AG09309 (cell line): Measurements from ENCODE around the gene KITLG.
A peak's percentile ranks its signal among the peaks of the same experiment; 100 is the strongest.

Source experiments
- DNase-seq: peaks from one replicate; pipeline ENCODE4 v3.0.0-alpha.2; 2010; ENCODE audit warnings: low read depth
- H3K4me3 ChIP-seq: 2 replicates; pipeline ENCODE4 v1.5.1; 2011; ENCODE audit warnings: mild to moderate bottlenecking, low read depth, low read length, moderate library complexity; ENCODE audit not compliant: control insufficient read depth
- CTCF ChIP-seq: IDR thresholded peaks from 2 replicates; pipeline ENCODE4 v1.5.1; 2011; ENCODE audit warnings: mild to moderate bottlenecking, low read depth, low read length, inconsistent platforms; ENCODE audit not compliant: insufficient read depth, control insufficient read depth; ENCODE audit errors: missing control alignments

Gene KITLG

GRCh38 chr12:88595697-88596096 is 15.4 kb upstream of the KITLG start:
- no peak for TF ChIP-seq CTCF
- DNase-seq, result no peak
- no peak overlapping the region for H3K4me3 ChIP-seq

DNA sequence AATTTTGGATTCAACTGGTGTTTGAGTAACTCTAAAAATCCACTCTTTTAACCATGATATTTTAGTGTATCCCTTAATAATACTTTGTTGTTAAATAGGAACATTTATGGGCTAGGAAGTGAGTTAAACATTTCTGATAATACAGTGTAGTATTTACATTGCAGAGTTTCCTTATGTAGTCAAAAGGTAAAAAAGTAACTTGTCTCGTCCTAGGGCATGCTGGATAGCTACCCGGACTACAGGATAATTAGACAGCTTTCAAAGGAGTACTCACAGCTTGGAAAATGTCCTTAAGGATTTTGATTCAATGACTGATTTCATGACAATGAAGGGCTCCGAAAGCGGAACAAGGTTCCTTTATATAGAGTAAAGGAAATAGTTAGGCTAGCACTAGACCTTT is 14.5 kb upstream of the KITLG start:
- H3K4me3 ChIP-seq, result no peak overlapping the region
- no peak for DNase-seq
- TF ChIP-seq CTCF, result no peak

DNA sequence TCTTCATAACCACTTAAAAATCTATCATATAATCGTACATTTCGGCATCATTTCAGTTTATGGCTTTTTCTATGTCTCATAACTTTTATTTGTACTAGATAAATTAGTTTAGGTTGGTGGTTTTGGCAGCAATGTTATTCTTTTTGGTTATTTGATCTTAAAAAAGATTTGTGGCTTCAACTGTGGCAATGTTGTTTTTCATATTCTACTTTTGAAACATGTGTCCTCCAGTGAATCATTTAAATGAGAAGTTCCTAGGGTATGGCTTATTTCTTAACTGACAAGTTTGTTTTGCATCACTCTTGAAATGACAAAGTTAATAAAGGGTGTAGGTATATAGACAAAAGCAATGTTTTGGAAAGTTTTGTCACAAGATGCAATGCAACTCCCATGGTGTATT is 11.1 kb upstream of the KITLG start:
- no peak for TF ChIP-seq CTCF
- H3K4me3 ChIP-seq, result no peak overlapping the region
- DNase-seq, result peak; percentile 68

DNA sequence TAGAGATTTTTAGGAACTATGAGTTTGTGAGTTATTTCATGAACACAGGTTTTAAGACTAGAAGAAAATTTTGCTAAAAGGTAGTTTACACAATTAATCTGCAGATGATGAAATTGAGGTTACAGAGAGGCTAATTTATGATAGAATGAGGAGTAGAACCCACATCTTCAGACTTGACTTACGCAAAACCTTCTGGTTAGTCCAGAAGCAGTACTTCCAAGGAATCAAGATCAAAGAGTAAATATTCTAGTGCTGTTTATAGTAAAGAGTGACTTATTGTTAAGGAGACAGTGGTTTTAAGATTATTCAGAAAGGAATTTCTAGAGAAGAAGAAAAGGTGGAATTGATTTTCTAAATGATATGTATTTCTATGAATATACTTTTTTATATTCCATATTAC is 10.6 kb upstream of the KITLG start:
- peak; percentile 53 for DNase-seq
- no peak for TF ChIP-seq CTCF
- no peak overlapping the region for H3K4me3 ChIP-seq

- TF ChIP-seq CTCF, result no peak
- no peak overlapping the region for H3K4me3 ChIP-seq
- no peak for DNase-seq
Measured at GRCh38 chr12:88585077-88585476, 4.8 kb upstream of the KITLG start.

- no peak for DNase-seq
Measured at GRCh38 chr12:88579601-88580050, 645 bp downstream of the KITLG start.

More at GRCh38 chr12:88579601-88580050, 645 bp downstream of the KITLG start:
- no peak for TF ChIP-seq CTCF
- peak overlapping the region; percentile 90 for H3K4me3 ChIP-seq
